Measurements from ENCODE around the gene SYVN1.
"Not testable (repeated sequence)": the region's sequence is repeated elsewhere in the genome, so short reads cannot be mapped to it uniquely, and the experiment has no call there.

SYVN1 gene

GRCh38 chr11:65150509-65151299 lies 16.4 kb upstream of the SYVN1 start:
- H3K36me3 ChIP-seq (ENCODE audit: control insufficient read depth, insufficient read depth, low read length) = no peaks in the 10 kb centered on the region
- H3K27me3 ChIP-seq (ENCODE audit: control insufficient read depth, insufficient read depth, low read length) = no peaks in the 10 kb centered on the region
- H3K27ac ChIP-seq (ENCODE audit: low read depth, low read length) = no peak overlapping the region
- H3K4me1 ChIP-seq (ENCODE audit: control insufficient read depth, insufficient read depth, low read length) = peaks cover 8% of the 10 kb centered on the region; the same call in 1 of the 2 replicates
- peaks cover 7% of the 10 kb centered on the region; the same call in 1 of the 2 replicates for H3K9me3 ChIP-seq (ENCODE audit: control insufficient read depth, insufficient read depth, low read depth, low read length)
- H3K9ac ChIP-seq (ENCODE audit: low read length) = no peak overlapping the region
- no peak overlapping the region for H3K4me3 ChIP-seq (ENCODE audit: low read depth, low read length)

DNA sequence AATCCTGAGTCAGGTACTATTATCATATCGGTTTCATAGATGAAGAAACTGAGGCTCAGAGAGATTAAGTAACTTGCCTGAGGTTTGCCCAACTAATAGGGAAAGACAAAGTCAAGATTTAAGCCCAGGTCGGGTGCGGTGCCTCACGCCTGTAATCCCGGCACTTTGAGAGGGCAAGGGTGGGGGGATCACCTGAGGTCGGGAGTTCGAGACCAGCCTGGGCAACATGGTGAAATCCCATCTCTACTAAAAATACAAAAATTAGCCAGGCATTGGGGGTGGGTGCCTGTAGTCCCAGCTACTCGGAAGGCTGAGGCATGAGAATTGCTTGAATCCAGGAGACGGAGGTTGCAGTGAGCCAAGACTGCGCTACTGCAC lies 15.8 kb upstream of the SYVN1 start:
- H3K9ac ChIP-seq (ENCODE audit: low read length); H3K4me1 ChIP-seq (ENCODE audit: control insufficient read depth, insufficient read depth, low read length); H3K4me3 ChIP-seq (ENCODE audit: low read depth, low read length); H3K27ac ChIP-seq (ENCODE audit: low read depth, low read length); H3K27me3 ChIP-seq (ENCODE audit: control insufficient read depth, insufficient read depth, low read length); H3K9me3 ChIP-seq (ENCODE audit: control insufficient read depth, insufficient read depth, low read depth, low read length); H3K36me3 ChIP-seq (ENCODE audit: control insufficient read depth, insufficient read depth, low read length): not testable (repeated sequence)

DNA sequence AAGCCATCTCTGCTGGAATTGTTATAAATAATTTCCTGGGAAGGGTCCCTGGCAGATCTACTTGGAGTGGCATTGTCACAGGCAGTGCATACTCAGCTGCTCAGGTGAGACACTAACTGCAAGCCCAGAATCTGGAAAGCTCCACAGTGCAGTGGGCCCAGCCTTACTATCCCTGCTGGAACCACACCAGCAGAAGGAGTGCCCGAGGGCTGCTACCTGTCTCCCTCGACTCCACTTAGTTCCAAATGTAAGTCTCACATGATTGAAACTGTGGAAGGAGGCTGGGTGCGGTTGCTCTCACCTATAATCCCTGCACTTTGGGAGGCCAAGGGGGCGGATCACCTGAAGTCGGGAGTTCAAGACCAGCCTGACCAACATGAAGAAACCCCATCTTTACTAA lies 14.3 kb upstream of the SYVN1 start:
- no peak overlapping the region for H3K4me3 ChIP-seq (ENCODE audit: low read depth, low read length)
- peaks cover 7% of the 10 kb centered on the region; the same call in 1 of the 2 replicates for H3K9me3 ChIP-seq (ENCODE audit: control insufficient read depth, insufficient read depth, low read depth, low read length)
- H3K9ac ChIP-seq (ENCODE audit: low read length) = no peak overlapping the region
- no peak overlapping the region for H3K27ac ChIP-seq (ENCODE audit: low read depth, low read length)
- H3K4me1 ChIP-seq (ENCODE audit: control insufficient read depth, insufficient read depth, low read length) = peaks cover 8% of the 10 kb centered on the region; the same call in 1 of the 2 replicates
- H3K27me3 ChIP-seq (ENCODE audit: control insufficient read depth, insufficient read depth, low read length) = no peaks in the 10 kb centered on the region
- no peaks in the 10 kb centered on the region for H3K36me3 ChIP-seq (ENCODE audit: control insufficient read depth, insufficient read depth, low read length)

DNA sequence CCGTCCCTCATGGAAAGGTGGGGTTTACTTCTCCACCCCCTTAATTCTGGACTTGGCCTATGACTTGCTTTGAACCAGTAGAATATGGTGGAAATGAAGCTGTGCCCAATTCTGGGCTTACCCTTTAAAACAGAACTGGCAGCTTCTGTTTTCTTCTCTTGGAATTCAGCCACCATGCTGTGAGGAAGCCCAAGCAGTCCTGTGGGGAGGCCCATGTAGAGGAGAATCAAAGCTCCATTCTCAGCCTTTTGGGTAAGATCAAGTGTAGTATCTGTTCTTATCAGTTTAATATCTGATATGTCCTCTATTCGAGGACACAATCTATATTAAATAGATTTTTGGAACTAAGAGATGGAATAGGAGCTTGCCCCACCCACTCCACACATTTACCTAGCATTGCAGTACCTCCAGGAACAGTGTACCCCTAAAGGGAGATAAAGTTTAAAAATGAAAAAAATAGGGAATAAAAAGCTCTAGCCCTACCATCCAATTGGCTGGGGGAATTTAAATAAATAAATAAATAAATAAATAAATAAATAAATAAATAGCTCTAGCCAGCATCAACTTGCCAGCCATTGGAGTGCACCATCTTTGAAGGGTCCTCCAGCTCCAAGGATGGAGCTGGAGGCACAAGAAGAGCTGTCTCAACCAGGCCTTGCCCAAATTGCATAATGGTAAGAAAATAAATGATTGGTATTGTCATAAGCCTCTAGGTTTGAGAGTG lies 13.2 kb upstream of the SYVN1 start:
- Histone ChIP-seq H3K4me1 (ENCODE audit: control insufficient read depth, insufficient read depth, low read length) (peaks cover 8% of the 10 kb centered on the region; the same call in 1 of the 2 replicates), H3K36me3 (ENCODE audit: control insufficient read depth, insufficient read depth, low read length) (no peaks in the 10 kb centered on the region), H3K27me3 (ENCODE audit: control insufficient read depth, insufficient read depth, low read length) (no peaks in the 10 kb centered on the region), H3K9me3 (ENCODE audit: control insufficient read depth, insufficient read depth, low read depth, low read length) (peaks cover 7% of the 10 kb centered on the region; the same call in 1 of the 2 replicates), H3K4me3 (ENCODE audit: low read depth, low read length) (no peak overlapping the region), H3K27ac (ENCODE audit: low read depth, low read length) (no peak overlapping the region), H3K9ac (ENCODE audit: low read length) (no peak overlapping the region)

DNA sequence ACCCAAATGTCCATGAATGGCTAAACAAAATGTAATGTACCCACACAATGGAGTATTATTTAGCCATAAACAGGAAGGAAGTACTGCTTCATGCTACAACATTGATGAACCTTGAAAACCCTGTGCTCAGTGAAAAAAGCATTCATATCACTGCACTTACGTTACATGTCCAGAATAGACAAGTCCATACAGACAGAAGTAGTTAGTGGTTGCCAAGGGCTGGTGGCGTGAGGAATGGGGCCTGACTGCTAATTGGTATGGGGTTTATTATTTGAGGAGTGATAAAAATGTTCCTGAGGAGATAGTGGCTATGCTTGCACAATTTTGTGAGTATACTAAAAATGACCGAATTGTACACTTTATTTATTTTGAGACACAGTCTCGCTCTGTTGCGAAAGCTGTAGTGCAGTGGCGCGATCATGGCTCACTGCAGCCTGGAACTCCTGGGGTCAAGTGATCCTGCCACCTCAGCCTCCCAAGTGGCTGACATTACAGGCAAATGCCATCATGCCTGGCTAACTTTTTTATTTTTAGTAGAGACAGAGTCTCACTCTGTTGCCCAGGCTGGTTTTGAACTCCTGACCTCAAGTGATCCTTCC lies 7.7 kb upstream of the SYVN1 start:
- Histone ChIP-seq H3K9me3 (ENCODE audit: control insufficient read depth, insufficient read depth, low read depth, low read length) (peaks cover 4% of the 10 kb centered on the region; the same call in 1 of the 2 replicates), H3K4me1 (ENCODE audit: control insufficient read depth, insufficient read depth, low read length) (no peaks in the 10 kb centered on the region), H3K9ac (ENCODE audit: low read length) (no peak overlapping the region), H3K27me3 (ENCODE audit: control insufficient read depth, insufficient read depth, low read length) (no peaks in the 10 kb centered on the region; the same call in 1 of the 2 replicates), H3K36me3 (ENCODE audit: control insufficient read depth, insufficient read depth, low read length) (no peaks in the 10 kb centered on the region), H3K4me3 (ENCODE audit: low read depth, low read length) (no peak overlapping the region), H3K27ac (ENCODE audit: low read depth, low read length) (no peak overlapping the region)

GRCh38 chr11:65136515-65137096 lies 2.3 kb upstream of the SYVN1 start:
- H3K27ac ChIP-seq (ENCODE audit: low read depth, low read length) = no peak overlapping the region
- no peak overlapping the region for H3K4me3 ChIP-seq (ENCODE audit: low read depth, low read length)
- peaks cover 15% of the 10 kb centered on the region for H3K36me3 ChIP-seq (ENCODE audit: control insufficient read depth, insufficient read depth, low read length)
- H3K9me3 ChIP-seq (ENCODE audit: control insufficient read depth, insufficient read depth, low read depth, low read length) = no peaks in the 10 kb centered on the region
- H3K27me3 ChIP-seq (ENCODE audit: control insufficient read depth, insufficient read depth, low read length) = no peaks in the 10 kb centered on the region; the same call in 1 of the 2 replicates
- H3K4me1 ChIP-seq (ENCODE audit: control insufficient read depth, insufficient read depth, low read length) = peaks cover 17% of the 10 kb centered on the region
- no peak overlapping the region for H3K9ac ChIP-seq (ENCODE audit: low read length)

DNA sequence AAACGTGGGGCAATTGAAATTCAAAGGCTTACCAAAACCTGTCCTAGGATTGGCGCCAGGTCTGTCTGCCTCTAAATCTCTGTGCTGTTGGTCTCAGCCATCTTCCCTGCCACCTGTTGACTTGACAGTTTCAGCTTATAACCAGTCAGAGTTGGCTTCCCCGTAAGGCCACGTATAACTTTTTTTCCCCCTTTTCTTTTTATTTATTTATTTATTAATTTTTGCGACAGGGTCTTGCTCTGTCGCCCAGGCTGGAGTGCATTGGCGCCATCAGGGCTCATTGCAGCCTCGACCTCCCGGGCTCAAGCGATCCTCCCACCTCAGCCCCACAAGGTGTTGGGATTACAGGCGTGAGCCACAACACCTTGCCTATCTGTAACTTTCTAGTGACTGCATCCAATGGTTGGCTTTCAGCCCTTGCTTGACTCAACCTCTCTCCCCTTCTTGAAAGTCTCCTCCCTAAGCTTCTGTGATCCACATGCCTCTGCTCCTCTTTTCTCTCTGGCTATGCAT lies 1.4 kb upstream of the SYVN1 start:
- H3K9me3 ChIP-seq (ENCODE audit: control insufficient read depth, insufficient read depth, low read depth, low read length) = no peaks in the 10 kb centered on the region
- no peaks in the 10 kb centered on the region; the same call in 1 of the 2 replicates for H3K27me3 ChIP-seq (ENCODE audit: control insufficient read depth, insufficient read depth, low read length)
- H3K36me3 ChIP-seq (ENCODE audit: control insufficient read depth, insufficient read depth, low read length) = peaks cover 24% of the 10 kb centered on the region
- H3K27ac ChIP-seq (ENCODE audit: low read depth, low read length) = no peak overlapping the region
- peaks cover 17% of the 10 kb centered on the region for H3K4me1 ChIP-seq (ENCODE audit: control insufficient read depth, insufficient read depth, low read length)
- peak overlapping the region; percentile 97 for H3K4me3 ChIP-seq (ENCODE audit: low read depth, low read length)
- peak overlapping the region; percentile 100 for H3K9ac ChIP-seq (ENCODE audit: low read length)

DNA sequence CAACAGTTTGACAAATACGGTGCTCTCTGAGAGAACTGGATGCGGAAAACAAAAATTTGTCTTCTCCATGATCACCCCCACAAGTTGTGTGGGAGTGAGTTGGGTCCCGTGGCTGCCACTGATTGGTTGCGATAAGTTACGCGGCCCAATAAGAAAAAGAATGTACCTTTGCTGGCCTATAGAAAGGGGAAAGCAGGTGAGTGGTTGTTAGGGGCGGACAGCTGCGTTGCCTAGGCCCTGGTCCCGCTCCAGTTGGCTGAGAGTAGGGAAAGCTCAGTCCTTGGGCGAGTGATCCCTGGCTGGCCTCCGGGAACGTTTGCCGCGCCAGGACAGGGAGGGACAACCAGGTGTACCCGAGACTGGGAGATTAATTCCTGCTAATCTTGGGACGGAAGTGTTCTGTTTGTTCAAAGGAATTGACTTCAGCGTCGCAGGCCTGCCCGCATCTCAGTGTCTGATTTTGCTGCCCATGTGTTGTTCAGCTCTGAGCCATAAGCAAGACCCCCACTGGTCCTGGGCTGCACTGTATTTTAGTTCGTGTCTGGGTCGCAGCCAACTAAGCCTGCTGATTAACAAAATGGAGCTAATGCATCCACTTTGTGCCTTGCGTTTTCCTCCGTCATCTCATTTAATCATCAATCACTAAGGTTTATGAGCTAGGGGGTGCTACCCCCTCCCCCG lies 773 bp upstream of the SYVN1 start:
- Histone ChIP-seq H3K36me3 (ENCODE audit: control insufficient read depth, insufficient read depth, low read length) (peaks cover 28% of the 10 kb centered on the region), H3K27ac (ENCODE audit: low read depth, low read length) (peak overlapping the region; percentile 99), H3K27me3 (ENCODE audit: control insufficient read depth, insufficient read depth, low read length) (no peaks in the 10 kb centered on the region), H3K9me3 (ENCODE audit: control insufficient read depth, insufficient read depth, low read depth, low read length) (no peaks in the 10 kb centered on the region), H3K9ac (ENCODE audit: low read length) (peak overlapping the region; percentile 100), H3K4me1 (ENCODE audit: control insufficient read depth, insufficient read depth, low read length) (peaks cover 17% of the 10 kb centered on the region), H3K4me3 (ENCODE audit: low read depth, low read length) (peak overlapping the region; percentile 97)

- Histone ChIP-seq H3K27ac (ENCODE audit: low read depth, low read length) (no peak overlapping the region), H3K9ac (ENCODE audit: low read length) (peak overlapping the region; percentile 100), H3K36me3 (ENCODE audit: control insufficient read depth, insufficient read depth, low read length) (peaks cover 42% of the 10 kb centered on the region), H3K9me3 (ENCODE audit: control insufficient read depth, insufficient read depth, low read depth, low read length) (no peaks in the 10 kb centered on the region), H3K4me1 (ENCODE audit: control insufficient read depth, insufficient read depth, low read length) (peaks cover 17% of the 10 kb centered on the region), H3K4me3 (ENCODE audit: low read depth, low read length) (peak overlapping the region; percentile 97), H3K27me3 (ENCODE audit: control insufficient read depth, insufficient read depth, low read length) (no peaks in the 10 kb centered on the region)
Observed at GRCh38 chr11:65133724-65134123, 595 bp downstream of the SYVN1 start.

DNA sequence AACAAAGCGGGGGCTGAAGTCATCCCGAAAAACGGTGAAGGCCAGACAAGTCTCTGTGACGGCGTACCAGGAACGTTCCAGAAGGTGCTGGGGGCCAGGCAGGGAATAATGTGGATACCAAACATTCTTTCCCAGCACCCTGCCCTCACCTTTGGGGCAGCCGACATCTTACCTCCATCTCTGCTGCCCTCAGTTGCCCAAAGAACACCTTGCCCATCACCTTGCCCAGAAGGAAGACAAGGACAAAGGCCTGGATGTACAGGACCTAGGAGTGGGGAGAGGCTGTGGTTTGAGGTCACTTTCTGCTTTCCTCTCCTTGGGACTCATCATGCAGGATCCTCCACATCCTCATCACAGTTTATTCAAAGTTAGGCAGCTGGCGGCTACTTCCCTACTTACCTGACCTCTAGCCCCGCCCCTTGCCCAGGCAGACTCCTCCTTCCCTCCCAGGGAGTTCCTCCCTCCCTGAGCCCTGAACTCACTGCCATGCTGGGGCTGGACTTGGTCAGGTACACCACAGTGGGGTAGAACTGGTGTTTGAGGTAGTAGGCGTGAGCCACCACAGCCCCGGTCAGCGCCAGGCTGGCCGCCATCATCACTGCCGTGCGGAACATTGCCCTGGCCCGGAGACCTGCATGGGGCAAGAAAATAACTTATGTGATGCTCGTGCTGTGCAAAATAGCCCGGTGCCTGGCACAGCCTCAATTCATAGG lies 1.2 kb downstream of the SYVN1 start:
- peak overlapping the region; percentile 100 for H3K9ac ChIP-seq (ENCODE audit: low read length)
- no peak overlapping the region for H3K27ac ChIP-seq (ENCODE audit: low read depth, low read length)
- H3K27me3 ChIP-seq (ENCODE audit: control insufficient read depth, insufficient read depth, low read length) = no peaks in the 10 kb centered on the region
- peak overlapping the region; percentile 97 for H3K4me3 ChIP-seq (ENCODE audit: low read depth, low read length)
- H3K9me3 ChIP-seq (ENCODE audit: control insufficient read depth, insufficient read depth, low read depth, low read length) = no peaks in the 10 kb centered on the region
- H3K36me3 ChIP-seq (ENCODE audit: control insufficient read depth, insufficient read depth, low read length) = peaks cover 47% of the 10 kb centered on the region
- H3K4me1 ChIP-seq (ENCODE audit: control insufficient read depth, insufficient read depth, low read length) = peaks cover 17% of the 10 kb centered on the region
